K562 (cell line): ENCODE data around the gene USP28. TPM values are rescaled to one million over a fixed set of nuclear protein-coding genes. Genes with fewer than 3 reads are reported as not detected.

Source experiments
- ATAC-seq: fragments of 200-7000 bp; cut with Tn5 transposase; 3 replicates; pipeline ENCODE4 v1.9.1; 2020; ENCODE audit warnings: moderate library complexity
- BruUV-seq: library from RNA; stranded (reverse); fragments of 400-500 nt; replicated peaks from 2 replicates; lab custom pipeline; 2021; lab: Mats Ljungman, UMichigan
- CTCF ChIA-PET: fragments of 300-600 bp; formaldehyde crosslinking; extraction: SDS; loops from one replicate; lab custom pipeline; 2021; ENCODE audit warnings: low intra/inter-chr PET ratio; lab: Yijun Ruan, JAX
- POLR2A ChIA-PET: fragments of 300-600, 350-650 bp; sonication (Branson Sonifier 250); formaldehyde crosslinking; extraction: SDS; loops from one replicate; lab custom pipeline; 2021; ENCODE audit warnings: antibody characterized with exemption, inconsistent platforms; lab: Yijun Ruan, JAX
- DNase-seq, 4 experiments: peaks; one replicate each; pipeline versions ENCODE4 v3.0.0 to v3.0.0-alpha.2; 2011 to 2018; ENCODE audit warnings: low spot score in 3 of 4, mixed read lengths in 3 of 4; ENCODE audit errors: extremely low read depth in 1 of 4
- FAIRE-seq: peaks from 2 replicates; lab custom pipeline; 2011; peaks lifted over from hg19 to GRCh38; lab: Jason Lieb, UNC
- H2AFZ ChIP-seq: 2 replicates; pipeline ENCODE4 v1.6.0; 2011; ENCODE audit warnings: low read depth, low read length, control low read depth, inconsistent platforms
- H3K27ac ChIP-seq: fragments of 200-600 bp; 3 replicates; pipeline ENCODE4 v1.8.0; 2011; ENCODE audit warnings: low read depth, mild to moderate bottlenecking, control low read depth, inconsistent platforms, low read length, moderate library complexity, mixed read lengths; ENCODE audit errors: extremely low read depth
- H3K27me3 ChIP-seq, 2 experiments: fragments of 300-600 bp in 1 of 2; 2 replicates in 1 of 2; 3 replicates in 1 of 2; pipeline versions ENCODE4 v1.6.0 to v1.8.0; 2011; ENCODE audit warnings: inconsistent platforms in 2 of 2, low read length in 2 of 2, mild to moderate bottlenecking in 1 of 2, mixed read lengths in 1 of 2, moderate library complexity in 1 of 2; ENCODE audit not compliant: control insufficient read depth in 2 of 2, insufficient read depth in 2 of 2
- H3K36me3 ChIP-seq: fragments of 300-600 bp; 3 replicates; pipeline ENCODE4 v1.8.0; 2011; ENCODE audit warnings: mild to moderate bottlenecking, low read length, inconsistent platforms; ENCODE audit not compliant: control insufficient read depth, insufficient read depth
- H3K4me1 ChIP-seq, 2 experiments: fragments of 200-600 bp in 1 of 2; replicated peaks in 1 of 2; 2 replicates in 1 of 2; 3 replicates in 1 of 2; pipeline versions ENCODE4 v1.5.1 to v1.8.0; 2011; ENCODE audit warnings: inconsistent platforms in 2 of 2, low read length in 2 of 2, mild to moderate bottlenecking in 1 of 2, mixed read lengths in 1 of 2, moderate library complexity in 1 of 2; ENCODE audit not compliant: control insufficient read depth in 2 of 2, insufficient read depth in 2 of 2
- H3K4me2 ChIP-seq: 2 replicates; pipeline ENCODE4 v1.6.1; 2011; ENCODE audit warnings: low read length, control low read depth, inconsistent platforms, mixed read lengths; ENCODE audit not compliant: insufficient read depth
- H3K4me3 ChIP-seq: fragments of 200-600 bp; sonication (generic), shearing (Covaris generic); 2 replicates; pipeline ENCODE4 v1.5.1; 2016; ENCODE audit warnings: control low read depth, inconsistent platforms
- H3K79me2 ChIP-seq: fragments of 200-600 bp; 3 replicates; pipeline ENCODE4 v1.8.0; 2011; ENCODE audit warnings: low read length, inconsistent platforms; ENCODE audit not compliant: control insufficient read depth, insufficient read depth
- H3K9ac ChIP-seq, 2 experiments: 2 replicates each; pipeline versions ENCODE4 v1.6.0 to v1.6.1; 2011; ENCODE audit warnings: low read depth in 2 of 2, low read length in 2 of 2, control low read depth in 1 of 2, inconsistent platforms in 1 of 2, mild to moderate bottlenecking in 1 of 2, mixed read lengths in 1 of 2; ENCODE audit not compliant: insufficient read depth in 1 of 2
- H3K9me1 ChIP-seq: one replicate; pipeline ENCODE4 v1.6.0; 2011; ENCODE audit warnings: inconsistent platforms, mild to moderate bottlenecking, low read length, moderate library complexity; ENCODE audit not compliant: control insufficient read depth, insufficient read depth
- H3K9me3 ChIP-seq: replicated peaks from 2 replicates; pipeline ENCODE4 v1.5.1; 2011; ENCODE audit warnings: low read depth, low read length, inconsistent platforms; ENCODE audit not compliant: control insufficient read depth, insufficient read depth
- H4K20me1 ChIP-seq: replicated peaks from 2 replicates; pipeline ENCODE4 v1.6.1; 2011; ENCODE audit warnings: low read length, inconsistent platforms, mixed read lengths; ENCODE audit not compliant: control insufficient read depth, insufficient read depth
- BRD9 ChIP-seq: fragments of 450-650 bp; IDR thresholded peaks from 2 replicates; pipeline ENCODE4 v1.6.1; 2018; ENCODE audit warnings: low read depth; ENCODE audit not compliant: partially characterized antibody
- HNRNPH1 ChIP-seq: fragments of 200-400 bp; formaldehyde crosslinking; optimal IDR thresholded peaks from 2 replicates; pipeline ENCODE3; 2017; ENCODE audit warnings: low read depth, mild to moderate bottlenecking, low read length, moderate library complexity
- HSF4 ChIP-seq: fragments of 250-450 bp; sonication (Bioruptor Pico); IDR thresholded peaks from 2 replicates; pipeline ENCODE4 v2.1.2; 2022; ENCODE audit warnings: mild to moderate bottlenecking, moderate library complexity, borderline replicate concordance
- IRF2 ChIP-seq: sonication (generic); formaldehyde crosslinking; IDR thresholded peaks from 2 replicates; pipeline ENCODE4 v1.8.1; 2022; ENCODE audit warnings: mild to moderate bottlenecking, missing genetic modification reagents
- KLF10 ChIP-seq: fragments of 250-450 bp; sonication (Bioruptor Pico); IDR thresholded peaks from 2 replicates; pipeline ENCODE4 v1.6.1; 2021; ENCODE audit warnings: matching md5 sums
- L3MBTL2 ChIP-seq: fragments of 450-650 bp; IDR thresholded peaks from 2 replicates; pipeline ENCODE4 v1.6.1; 2016; ENCODE audit warnings: mild to moderate bottlenecking, moderate library complexity
- MTA2 ChIP-seq: fragments of 450-650 bp; IDR thresholded peaks from 2 replicates; pipeline ENCODE4 v1.6.1; 2016; ENCODE audit warnings: low read depth
- NCOA6 ChIP-seq: fragments of 450-650 bp; IDR thresholded peaks from 2 replicates; pipeline ENCODE4 v1.6.1; 2017; ENCODE audit warnings: mild to moderate bottlenecking
- PBX2 ChIP-seq, 2 experiments: IDR thresholded peaks in 1 of 2; conservative IDR thresholded peaks in 1 of 2; 2 replicates each; pipeline ENCODE4 v1.6.1; 2016; ENCODE audit warnings: low read depth in 2 of 2, mild to moderate bottlenecking in 1 of 2, missing compliant biosample characterization in 1 of 2, missing genetic modification characterization in 1 of 2, moderate library complexity in 1 of 2
- SMAD4 ChIP-seq: fragments of 250-450 bp; sonication (Bioruptor Pico); conservative IDR thresholded peaks from 2 replicates; pipeline ENCODE4 v1.8.0; 2021; ENCODE audit warnings: inconsistent platforms, mild to moderate bottlenecking, moderate library complexity
- SP1 ChIP-seq: sonication (generic); formaldehyde crosslinking; IDR thresholded peaks from 2 replicates; pipeline ENCODE4 v1.8.1; 2022; ENCODE audit warnings: mild to moderate bottlenecking, missing genetic modification reagents
- SRF ChIP-seq, 2 experiments: fragments of 250-450, 450-650 bp in 1 of 2; sonication (Bioruptor Pico) in 1 of 2; sonication (generic) in 1 of 2; formaldehyde crosslinking; IDR thresholded peaks; 2 replicates each; pipeline versions ENCODE4 v1.5.0 to v1.5.1; 2020 to 2022; ENCODE audit warnings: mild to moderate bottlenecking in 1 of 2, missing genetic modification reagents in 1 of 2
- TEAD4 ChIP-seq, 2 experiments: sonication (generic) in 1 of 2; formaldehyde crosslinking in 1 of 2; IDR thresholded peaks; 2 replicates each; pipeline versions ENCODE4 v1.6.1 to v1.8.0; 2012 to 2022; ENCODE audit warnings: borderline replicate concordance in 1 of 2, inconsistent platforms in 1 of 2, low read length in 1 of 2, mild to moderate bottlenecking in 1 of 2, missing genetic modification reagents in 1 of 2
- ZBTB1 ChIP-seq: sonication (generic); formaldehyde crosslinking; IDR thresholded peaks from 2 replicates; pipeline ENCODE4 v1.8.1; 2023; ENCODE audit warnings: missing genetic modification reagents, low read depth, mild to moderate bottlenecking, borderline replicate concordance
- ZMIZ1 ChIP-seq, 2 experiments: fragments of 150-350 bp in 1 of 2; IDR thresholded peaks; 2 replicates each; pipeline ENCODE4 v1.6.1; 2012 to 2016; ENCODE audit warnings: low read depth in 2 of 2, low read length in 2 of 2, mild to moderate bottlenecking in 1 of 2, moderate library complexity in 1 of 2
- ZNF124 ChIP-seq: sonication (generic); formaldehyde crosslinking; IDR thresholded peaks from 2 replicates; pipeline ENCODE4 v1.8.1; 2022; ENCODE audit warnings: missing genetic modification reagents
- ZNF41 ChIP-seq: fragments of 250-450 bp; sonication (Bioruptor Pico); conservative IDR thresholded peaks from 2 replicates; pipeline ENCODE4 v1.4.0; 2020; ENCODE audit warnings: mild to moderate bottlenecking
- WGBS: fragments of 100-300 bp; shearing (Covaris generic); methylation state at CpG from one replicate; pipeline ENCODE4 v1.1.6; 2016; ENCODE audit warnings: low coverage, mixed read lengths; ENCODE audit not compliant: insufficient coverage; ENCODE audit errors: missing lambda C conversion rate; 5-methylcytosine and 5-hydroxymethylcytosine counted together
- in situ Hi-C: fragments of 300-500 bp; cut with MboI; formaldehyde crosslinking; loops from 4 replicates; pipeline ENCODE4 v1.15.0; 2018; ENCODE audit warnings: inconsistent platforms, mixed read lengths
- intact Hi-C: fragments of 100-400 bp; cut with micrococcal nuclease; formaldehyde crosslinking; loops from 2 replicates; pipeline ENCODE4 v1.14.2; 2022
- polyA plus RNA-seq, 8 experiments: library from polyadenylated mRNA; depleted of rRNA in 4 of 8; stranded (reverse) in 5 of 8; unstranded in 3 of 8; fragments of >200 nt; fragmentation: Nextera tagmentation in 2 of 8; fragmentation: Illumina TruSeq in 1 of 8; extraction: Ambion mirVana in 2 of 8; extraction: Trizol in 1 of 8; gene quantifications; 2 replicates each; pipeline versions ENCODE4 v1.2.1 to v1.2.3, GENCODE V29; 2011 to 2014; ENCODE audit warnings: inconsistent platforms in 1 of 8, missing spikeins in 1 of 8
- total RNA-seq, 7 experiments: library from RNA; depleted of rRNA in 6 of 7; stranded (reverse); fragments of >200 nt in 6 of 7; fragmentation: Illumina TruSeq in 2 of 7; extraction: Trizol in 2 of 7; gene quantifications; 2 replicates each; pipeline versions ENCODE4 v1.2.1 to v1.2.3, GENCODE V29; 2011 to 2021; ENCODE audit warnings: low replicate concordance in 1 of 7

The USP28 gene
- total and polyA plus RNA-seq, 9 of the 15 experiments (the other 6 are each of a cell fraction or from before 2014, with no cell fraction given): 3.7 to 42.7 (median 20.3) TPM

- Histone ChIP-seq H3K27ac (no peak overlapping the region), H3K4me2 (peak overlapping the region; percentile 8; the same call in 1 of the 2 replicates), H4K20me1 (peaks cover 4% of the 10 kb centered on the region; the same call in 1 of the 2 replicates), H3K27me3 (no peaks in the 10 kb centered on the region), H3K4me3 (no peak overlapping the region), H3K36me3 (peaks cover 3% of the 10 kb centered on the region; the same call in 2 of the 3 replicates), H2AFZ (no peak overlapping the region), H3K9ac (no peak overlapping the region), H3K4me1 (peaks cover 18 to 21% of the 10 kb centered on the region in 2 experiments), H3K79me2 (peaks cover 27% of the 10 kb centered on the region), H3K9me1 (no peaks in the 10 kb centered on the region), H3K9me3 (no peaks in the 10 kb centered on the region)
- FAIRE-seq: no peak
- BruUV-seq: no TSS peak
- no peak for ATAC-seq
- in situ Hi-C loops (no loop called here), intact Hi-C loops (no loop called here)
- no peak for DNase-seq
- WGBS: 34% methylated on average over 5 of the region's 5 CpGs
- CTCF ChIA-PET: no interaction called here
- POLR2A ChIA-PET: interaction anchor here (0.6 to 0.9 kb wide), 3 partner anchors 9 to 17 kb away, joined by 3 to 4 read pairs (median 3); no protein-coding TSS in a partner anchor
- TF ChIP-seq L3MBTL2: no peak
- no peak for TF ChIP-seq KLF10 (CRISPR knock-in tag)
- TF ChIP-seq PBX2 (CRISPR knock-in tag; IDR thresholded peaks at IDR 0.05; ENCODE audit: low read depth): no peak
- TF ChIP-seq PBX2 (tag; conservative IDR thresholded peaks at IDR 0.05; ENCODE audit: low read depth): no peak
- no peak for TF ChIP-seq NCOA6
- no peak for TF ChIP-seq BRD9
- TF ChIP-seq TEAD4 (IDR thresholded peaks at IDR 0.05; ENCODE audit: low read length): no peak
- TF ChIP-seq TEAD4 (CRISPR knock-in tag; IDR thresholded peaks at IDR 0.05; ENCODE audit: borderline replicate concordance): no peak
- no peak for TF ChIP-seq IRF2
- TF ChIP-seq ZMIZ1 (IDR thresholded peaks at IDR 0.05; ENCODE audit: low read depth in 2 of 2, low read length in 2 of 2): no peak
- no peak for TF ChIP-seq ZNF124 (CRISPR knock-in tag)
- no peak for TF ChIP-seq ZNF41 (CRISPR knock-in tag)
- no peak for TF ChIP-seq SMAD4 (CRISPR knock-in tag)
- TF ChIP-seq HNRNPH1: no peak
- TF ChIP-seq HSF4 (CRISPR knock-in tag): no peak
- no peak for TF ChIP-seq MTA2
- TF ChIP-seq ZBTB1 (CRISPR knock-in tag): no peak
- TF ChIP-seq SP1 (CRISPR knock-in tag): no peak
- TF ChIP-seq SRF (CRISPR knock-in tag; IDR thresholded peaks at IDR 0.05): no peak
These were observed 2.1 kb downstream of the USP28 start for GRCh38 chr11:113873236-113873626.
